GM23248 (cell line): ENCODE measurements around the gene ARL16. TPM values are rescaled to one million over a fixed set of nuclear protein-coding genes. Genes with fewer than 3 reads are reported as not detected.

Experiments used
- DNase-seq: peaks from one replicate; pipeline ENCODE4 v3.0.0-alpha.2; 2015
- H2AFZ ChIP-seq: fragments of 200-600 bp; sonication (generic); 2 replicates; pipeline ENCODE4 v1.6.1; 2016; ENCODE audit warnings: antibody characterized with exemption
- H3F3A ChIP-seq: fragments of 200-600 bp; sonication (generic); 2 replicates; pipeline ENCODE4 v1.6.1; 2016; ENCODE audit warnings: mild to moderate bottlenecking, antibody characterized with exemption, mixed run types; ENCODE audit not compliant: insufficient read depth
- H3K27ac ChIP-seq: fragments of 200-600 bp; sonication (generic); 2 replicates; pipeline ENCODE4 v1.5.1; 2016; ENCODE audit warnings: mild to moderate bottlenecking
- H3K27me3 ChIP-seq: fragments of 200-600 bp; sonication (generic); replicated peaks from 2 replicates; pipeline ENCODE4 v1.6.1; 2016; ENCODE audit warnings: mild to moderate bottlenecking; ENCODE audit not compliant: insufficient read depth
- H3K36me3 ChIP-seq: fragments of 200-600 bp; sonication (generic); 2 replicates; pipeline ENCODE4 v1.6.1; 2016; ENCODE audit warnings: low read depth, mild to moderate bottlenecking
- H3K4me1 ChIP-seq: fragments of 200-600 bp; sonication (generic); 2 replicates; pipeline ENCODE4 v1.6.1; 2016; ENCODE audit warnings: mild to moderate bottlenecking; ENCODE audit not compliant: insufficient read depth
- H3K4me2 ChIP-seq: fragments of 200-600 bp; sonication (generic); one replicate; pipeline ENCODE4 v1.6.1; 2016; ENCODE audit warnings: mild to moderate bottlenecking; ENCODE audit not compliant: unreplicated experiment
- H3K4me3 ChIP-seq: fragments of 200-600 bp; sonication (generic); 2 replicates; pipeline ENCODE4 v1.5.1; 2016; ENCODE audit warnings: mild to moderate bottlenecking
- H3K79me2 ChIP-seq: fragments of 200-600 bp; sonication (generic); 2 replicates; pipeline ENCODE4 v1.6.1; 2016; ENCODE audit warnings: mild to moderate bottlenecking; ENCODE audit not compliant: insufficient read depth
- H3K9ac ChIP-seq: fragments of 200-600 bp; sonication (generic); 2 replicates; pipeline ENCODE4 v1.6.1; 2016; ENCODE audit warnings: mild to moderate bottlenecking
- H3K9me2 ChIP-seq: fragments of 200-600 bp; sonication (generic); 2 replicates; pipeline ENCODE4 v1.6.1; 2016; ENCODE audit warnings: mixed run types, mild to moderate bottlenecking, moderate library complexity; ENCODE audit not compliant: insufficient read depth
- H3K9me3 ChIP-seq: fragments of 200-600 bp; sonication (generic); one replicate; pipeline ENCODE4 v1.6.1; 2017; ENCODE audit warnings: low read depth
- H4K20me1 ChIP-seq: fragments of 200-600 bp; sonication (generic); 2 replicates; pipeline ENCODE4 v1.6.0; 2016; ENCODE audit not compliant: insufficient read depth
- EZH2 ChIP-seq: fragments of 200-600 bp; sonication (generic); IDR thresholded peaks from 2 replicates; pipeline ENCODE4 v1.6.1; 2018; ENCODE audit warnings: antibody characterized with exemption, mild to moderate bottlenecking; ENCODE audit not compliant: insufficient read depth, poor library complexity, severe bottlenecking
- EZH2phosphoT487 ChIP-seq: fragments of 200-600 bp; sonication (generic); IDR thresholded peaks from 2 replicates; pipeline ENCODE4 v1.6.1; 2018; ENCODE audit warnings: antibody characterized with exemption, moderate library complexity, mild to moderate bottlenecking, low read depth; ENCODE audit not compliant: insufficient read depth
- WGBS, 2 experiments: methylation state at CpG; one replicate each; pipeline ENCODE4 v1.1.6; 2015 to 2017; ENCODE audit warnings: low lambda C conversion rate in 2 of 2, low coverage in 1 of 2; ENCODE audit errors: missing lambda C conversion rate in 2 of 2; 5-methylcytosine and 5-hydroxymethylcytosine counted together
- in situ Hi-C: fragments of 300-500 bp; cut with MboI; formaldehyde crosslinking; loops from 2 replicates; pipeline ENCODE4 v1.15.0; 2020
- polyA plus RNA-seq: library from polyadenylated mRNA; unstranded; fragments of >200 nt; fragmentation: Nextera tagmentation; extraction: Ambion mirVana; gene quantifications from 2 replicates; pipeline ENCODE4 v1.2.1, GENCODE V29; 2016
- total RNA-seq: library from RNA; depleted of rRNA; stranded (reverse); fragments of >200 nt; shearing (Covaris generic); gene quantifications from 2 replicates; pipeline ENCODE4 v1.2.3, GENCODE V29; 2014

Gene ARL16
- total and polyA plus RNA-seq, 2 experiments from 2014 or later: 45.6 to 70.8 TPM

DNA sequence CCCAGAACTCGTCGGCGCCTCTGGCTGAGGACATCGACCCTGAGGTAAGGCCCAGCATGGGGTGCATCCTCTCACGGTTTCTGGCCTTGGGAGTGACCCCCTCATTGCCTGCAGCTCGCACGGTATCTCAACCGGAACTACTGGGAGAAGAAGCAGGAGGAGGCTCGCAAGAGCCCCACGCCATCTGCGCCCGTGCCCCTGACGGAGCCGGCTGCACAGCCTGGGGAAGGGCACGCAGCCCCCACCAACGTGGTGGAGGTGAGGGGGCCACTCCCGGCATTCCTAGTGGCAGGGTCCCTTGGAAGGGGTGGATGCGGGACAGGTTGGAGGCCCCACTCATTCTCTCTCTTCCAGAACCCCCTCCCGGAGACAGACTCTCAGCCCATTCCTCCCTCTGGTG is 11.2 kb upstream of the ARL16 start:
- TF ChIP-seq EZH2phosphoT487: no peak
- TF ChIP-seq EZH2: no peak
- H3K79me2 ChIP-seq: peaks cover 96% of the 10 kb centered on the region
- WGBS, 2 experiments: 91 to 92% methylated on average over 19 of the region's 19 CpGs
- no peaks in the 10 kb centered on the region for H3K4me1 ChIP-seq
- H3K9me3 ChIP-seq: no peaks in the 10 kb centered on the region
- no peak overlapping the region for H3K4me2 ChIP-seq
- H3K27me3 ChIP-seq: no peaks in the 10 kb centered on the region
- peaks cover 18% of the 10 kb centered on the region; the same call in 1 of the 2 replicates for H3K36me3 ChIP-seq
- H3K4me3 ChIP-seq: no peak overlapping the region
- H3F3A ChIP-seq: peaks cover 5% of the 10 kb centered on the region; the same call in 1 of the 2 replicates
- no peaks in the 10 kb centered on the region for H3K9me2 ChIP-seq
- in situ Hi-C loops: no loop called here
- H3K9ac ChIP-seq: no peak overlapping the region
- no peak overlapping the region for H3K27ac ChIP-seq
- H4K20me1 ChIP-seq: no peaks in the 10 kb centered on the region
- no peak for DNase-seq
- H2AFZ ChIP-seq: no peak overlapping the region

DNA sequence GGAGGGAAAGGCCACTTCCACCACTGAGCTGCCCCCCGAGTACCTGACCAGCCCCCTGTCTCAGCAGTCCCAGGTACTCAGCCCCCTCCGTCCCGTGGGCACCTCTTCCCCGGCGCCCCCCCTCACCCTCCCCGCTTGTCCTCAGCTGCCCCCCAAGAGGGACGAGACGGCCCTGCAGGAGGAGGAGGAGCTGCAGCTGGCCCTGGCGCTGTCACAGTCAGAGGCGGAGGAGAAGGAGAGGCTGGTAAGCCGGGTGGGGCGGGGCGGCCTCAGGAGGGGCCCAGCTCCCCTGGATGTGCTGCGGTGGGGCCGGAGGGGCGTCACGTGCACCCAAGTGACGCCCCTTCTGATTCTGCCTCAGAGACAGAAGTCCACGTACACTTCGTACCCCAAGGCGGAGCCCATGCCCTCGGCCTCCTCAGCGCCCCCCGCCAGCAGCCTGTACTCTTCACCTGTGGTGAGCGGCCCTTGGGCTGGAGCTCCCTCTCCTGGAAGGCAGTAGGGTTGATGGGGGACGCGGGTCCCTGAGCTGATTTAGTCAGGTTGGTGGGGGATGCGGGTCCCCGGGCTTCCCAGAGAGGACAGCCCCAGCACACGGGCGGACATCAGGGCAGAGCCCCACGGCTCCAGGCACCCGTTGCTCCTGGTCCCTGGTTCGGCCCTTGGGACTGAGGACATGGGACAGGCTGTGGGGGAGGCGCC is 10.1 kb upstream of the ARL16 start:
- 0 out of 2 replicates have a peak, but pooled peaks cover 5% of the 10 kb centered on the region for H3F3A ChIP-seq
- H3K4me2 ChIP-seq: no peak overlapping the region
- in situ Hi-C loops: no loop called here
- no peak overlapping the region for H3K4me3 ChIP-seq
- 82 to 85% methylated on average over 17 to 35 of the region's 35 CpGs for WGBS, 2 experiments
- no peaks in the 10 kb centered on the region for H4K20me1 ChIP-seq
- no peaks in the 10 kb centered on the region for H3K27me3 ChIP-seq
- peaks cover 23% of the 10 kb centered on the region; the same call in 1 of the 2 replicates for H3K36me3 ChIP-seq
- H3K27ac ChIP-seq: no peak overlapping the region
- H2AFZ ChIP-seq: no peak overlapping the region
- no peaks in the 10 kb centered on the region for H3K9me3 ChIP-seq
- no peaks in the 10 kb centered on the region for H3K9me2 ChIP-seq
- no peaks in the 10 kb centered on the region for H3K4me1 ChIP-seq
- TF ChIP-seq EZH2phosphoT487 (no peak), EZH2 (no peak)
- DNase-seq: no peak
- peaks cover 96% of the 10 kb centered on the region for H3K79me2 ChIP-seq
- H3K9ac ChIP-seq: no peak overlapping the region

DNA sequence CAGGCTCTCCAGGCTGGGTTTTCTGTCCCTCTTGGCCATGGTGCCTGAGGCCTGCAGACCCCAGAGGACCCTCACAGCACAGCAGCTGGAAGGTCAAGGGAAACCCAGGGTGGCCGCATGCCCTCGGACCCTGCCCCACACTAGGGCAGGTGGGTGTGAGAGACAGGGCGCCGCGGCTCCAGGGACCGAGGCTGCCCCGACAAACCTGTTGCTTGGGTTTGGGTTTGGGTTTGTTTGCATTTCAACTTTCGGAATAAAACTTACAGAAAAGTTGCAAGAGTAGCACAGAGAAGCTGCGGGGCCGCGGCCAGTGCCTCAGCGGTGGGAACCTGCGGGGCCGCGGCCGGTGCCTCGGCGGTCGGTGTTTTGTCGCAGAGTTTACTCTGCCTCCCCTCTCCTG is 8.0 kb upstream of the ARL16 start:
- no peaks in the 10 kb centered on the region for H3K9me3 ChIP-seq
- H3K4me3 ChIP-seq: no peak overlapping the region
- no peak for DNase-seq
- 95 to 97% methylated on average over 20 of the region's 20 CpGs for WGBS, 2 experiments
- no peak overlapping the region for H2AFZ ChIP-seq
- H3K4me2 ChIP-seq: no peak overlapping the region
- TF ChIP-seq EZH2 (no peak), EZH2phosphoT487 (no peak)
- no peak overlapping the region for H3K9ac ChIP-seq
- in situ Hi-C loops: no loop called here
- H3K9me2 ChIP-seq: no peaks in the 10 kb centered on the region
- no peaks in the 10 kb centered on the region for H3F3A ChIP-seq
- no peaks in the 10 kb centered on the region for H3K4me1 ChIP-seq
- no peak overlapping the region for H3K27ac ChIP-seq
- H3K79me2 ChIP-seq: peaks cover 96% of the 10 kb centered on the region
- peaks cover 26% of the 10 kb centered on the region; the same call in 1 of the 2 replicates for H3K36me3 ChIP-seq
- no peaks in the 10 kb centered on the region for H4K20me1 ChIP-seq
- no peaks in the 10 kb centered on the region for H3K27me3 ChIP-seq

DNA sequence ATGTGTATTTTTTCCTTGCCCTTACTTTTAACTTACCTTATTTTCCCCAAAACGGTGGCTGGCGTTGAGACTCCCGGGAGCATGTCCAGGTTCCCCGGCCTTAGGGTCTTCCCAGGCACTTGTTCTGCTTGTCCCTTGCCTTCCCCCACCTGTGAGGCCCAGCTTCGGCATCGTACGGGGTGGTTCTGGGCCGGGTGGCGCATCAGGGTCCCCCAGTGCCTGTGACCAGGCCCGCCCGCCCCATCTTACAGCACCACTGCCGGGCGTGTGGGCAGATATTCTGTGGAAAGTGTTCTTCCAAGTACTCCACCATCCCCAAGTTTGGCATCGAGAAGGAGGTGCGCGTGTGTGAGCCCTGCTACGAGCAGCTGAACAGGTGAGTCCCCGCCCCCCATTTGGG is 7.6 kb upstream of the ARL16 start:
- Histone ChIP-seq H4K20me1 (no peaks in the 10 kb centered on the region), H3K4me1 (no peaks in the 10 kb centered on the region), H3K27me3 (no peaks in the 10 kb centered on the region), H3K79me2 (peaks cover 96% of the 10 kb centered on the region), H3K27ac (no peak overlapping the region), H2AFZ (no peak overlapping the region), H3F3A (no peaks in the 10 kb centered on the region), H3K36me3 (peaks cover 30% of the 10 kb centered on the region), H3K9me2 (no peaks in the 10 kb centered on the region), H3K9me3 (no peaks in the 10 kb centered on the region), H3K4me2 (no peak overlapping the region), H3K9ac (no peak overlapping the region), H3K4me3 (no peak overlapping the region)
- TF ChIP-seq EZH2 (no peak), EZH2phosphoT487 (no peak)
- DNase-seq: no peak
- in situ Hi-C loops: no loop called here
- WGBS, 2 experiments: 93 to 95% methylated on average over 13 to 17 of the region's 18 CpGs

DNA sequence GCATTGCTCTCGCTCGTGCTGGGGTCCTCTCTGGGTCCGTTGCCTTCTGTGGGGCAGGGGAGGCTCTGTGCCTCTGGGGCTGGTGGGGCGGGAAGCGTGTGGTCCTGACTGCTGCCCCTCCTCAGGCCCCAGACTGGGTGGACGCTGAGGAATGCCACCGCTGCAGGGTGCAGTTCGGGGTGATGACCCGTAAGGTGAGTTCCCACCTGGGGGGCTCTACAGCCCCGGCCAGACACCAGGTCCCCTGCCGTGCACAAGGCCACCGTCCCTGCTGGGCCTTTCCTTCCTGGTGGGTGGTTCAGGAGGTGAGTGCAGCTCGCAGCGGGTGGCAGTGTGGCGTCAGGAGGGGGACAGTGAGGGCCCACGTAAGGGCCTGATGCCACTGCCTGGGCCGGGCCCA is 7.0 kb upstream of the ARL16 start:
- TF ChIP-seq EZH2phosphoT487 (no peak), EZH2 (no peak)
- Histone ChIP-seq H3K27ac (no peak overlapping the region), H4K20me1 (peaks cover 4% of the 10 kb centered on the region; the same call in 1 of the 2 replicates), H3K27me3 (no peaks in the 10 kb centered on the region), H3K36me3 (peaks cover 37% of the 10 kb centered on the region), H2AFZ (no peak overlapping the region), H3K4me3 (no peak overlapping the region), H3K9me2 (no peaks in the 10 kb centered on the region), H3K4me1 (peaks cover 5% of the 10 kb centered on the region), H3K9me3 (no peaks in the 10 kb centered on the region), H3K4me2 (no peak overlapping the region), H3F3A (no peaks in the 10 kb centered on the region), H3K79me2 (peaks cover 99% of the 10 kb centered on the region), H3K9ac (no peak overlapping the region)
- no peak for DNase-seq
- 90 to 93% methylated on average over 12 to 17 of the region's 17 CpGs for WGBS, 2 experiments
- in situ Hi-C loops: no loop called here
